ENCODE data around the gene SLX4IP. TPM values are rescaled to one million over a fixed set of nuclear protein-coding genes. Genes with fewer than 3 reads are reported as not detected.

The SLX4IP gene
- total and polyA plus RNA-seq, 2 donors (not counting 1 experiment from before 2014, with no cell fraction given) = 1.9 to 8.1 TPM

DNA sequence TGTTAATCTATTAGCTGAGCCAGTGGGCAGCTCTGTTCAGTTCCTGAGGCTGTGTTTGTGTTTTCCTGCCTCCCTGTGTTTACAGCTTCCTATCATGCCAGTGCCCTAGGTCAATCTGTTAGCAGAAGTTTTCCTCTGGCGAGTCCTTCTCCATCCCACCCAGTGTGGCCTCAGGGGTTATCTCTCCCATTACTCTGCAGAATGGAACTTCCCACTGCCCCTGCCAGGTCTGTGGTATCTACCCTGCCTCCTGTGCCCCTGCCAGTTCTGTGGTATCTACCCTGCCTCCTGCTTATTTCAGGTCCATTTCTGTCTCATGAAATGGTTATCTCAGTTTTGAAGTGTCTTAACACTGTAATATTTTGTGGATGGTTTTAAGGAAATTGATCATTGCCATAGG lies 63.1 kb downstream of the SLX4IP start:
- H2AFZ ChIP-seq (ENCODE audit: low read length) = no peak overlapping the region
- no peak overlapping the region for H3K4me2 ChIP-seq (ENCODE audit: extremely low read depth, insufficient read depth, low read length)
- H3K9me3 ChIP-seq (ENCODE audit: control insufficient read depth, insufficient read depth, low read depth, low read length) = no peaks in the 10 kb centered on the region
- H4K20me1 ChIP-seq (ENCODE audit: control insufficient read depth, extremely low read depth, insufficient read depth, low read length) = no peaks in the 10 kb centered on the region
- H3K4me1 ChIP-seq (ENCODE audit: control insufficient read depth, extremely low read depth, insufficient read depth, low read length) = no peaks in the 10 kb centered on the region
- TF ChIP-seq EZH2 (IDR thresholded peaks at IDR 0.05; ENCODE audit: low read length, missing control alignments) = no peak
- TF ChIP-seq, protein P1, sequence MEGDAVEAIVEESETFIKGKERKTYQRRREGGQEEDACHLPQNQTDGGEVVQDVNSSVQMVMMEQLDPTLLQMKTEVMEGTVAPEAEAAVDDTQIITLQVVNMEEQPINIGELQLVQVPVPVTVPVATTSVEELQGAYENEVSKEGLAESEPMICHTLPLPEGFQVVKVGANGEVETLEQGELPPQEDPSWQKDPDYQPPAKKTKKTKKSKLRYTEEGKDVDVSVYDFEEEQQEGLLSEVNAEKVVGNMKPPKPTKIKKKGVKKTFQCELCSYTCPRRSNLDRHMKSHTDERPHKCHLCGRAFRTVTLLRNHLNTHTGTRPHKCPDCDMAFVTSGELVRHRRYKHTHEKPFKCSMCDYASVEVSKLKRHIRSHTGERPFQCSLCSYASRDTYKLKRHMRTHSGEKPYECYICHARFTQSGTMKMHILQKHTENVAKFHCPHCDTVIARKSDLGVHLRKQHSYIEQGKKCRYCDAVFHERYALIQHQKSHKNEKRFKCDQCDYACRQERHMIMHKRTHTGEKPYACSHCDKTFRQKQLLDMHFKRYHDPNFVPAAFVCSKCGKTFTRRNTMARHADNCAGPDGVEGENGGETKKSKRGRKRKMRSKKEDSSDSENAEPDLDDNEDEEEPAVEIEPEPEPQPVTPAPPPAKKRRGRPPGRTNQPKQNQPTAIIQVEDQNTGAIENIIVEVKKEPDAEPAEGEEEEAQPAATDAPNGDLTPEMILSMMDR (conservative IDR thresholded peaks at IDR 0.05 in 1 of 2, IDR thresholded peaks at IDR 0.05 in 1 of 2; ENCODE audit: low read depth in 1 of 2, low read length in 2 of 2) = no peak
- H3K4me3 ChIP-seq (replicated peaks in 1 of 4; ENCODE audit: control extremely low read depth in 1 of 4, insufficient read depth in 1 of 4, low read depth in 3 of 4, low read length in 4 of 4) = no peak overlapping the region
- H3K79me2 ChIP-seq (ENCODE audit: control insufficient read depth, insufficient read depth, low read length) = no peaks in the 10 kb centered on the region
- H3K9ac ChIP-seq (ENCODE audit: insufficient read depth, low read length) = no peak overlapping the region
- no peak overlapping the region for H3K27ac ChIP-seq (ENCODE audit: insufficient read depth, low read length)
- H3K27me3 ChIP-seq (ENCODE audit: control insufficient read depth, insufficient read depth, low read length) = no peaks in the 10 kb centered on the region
- no peaks in the 10 kb centered on the region for H3K36me3 ChIP-seq (ENCODE audit: control insufficient read depth, insufficient read depth, low read length)
- DNase-seq (ENCODE audit: low read depth in 2 of 2) = no peak

DNA sequence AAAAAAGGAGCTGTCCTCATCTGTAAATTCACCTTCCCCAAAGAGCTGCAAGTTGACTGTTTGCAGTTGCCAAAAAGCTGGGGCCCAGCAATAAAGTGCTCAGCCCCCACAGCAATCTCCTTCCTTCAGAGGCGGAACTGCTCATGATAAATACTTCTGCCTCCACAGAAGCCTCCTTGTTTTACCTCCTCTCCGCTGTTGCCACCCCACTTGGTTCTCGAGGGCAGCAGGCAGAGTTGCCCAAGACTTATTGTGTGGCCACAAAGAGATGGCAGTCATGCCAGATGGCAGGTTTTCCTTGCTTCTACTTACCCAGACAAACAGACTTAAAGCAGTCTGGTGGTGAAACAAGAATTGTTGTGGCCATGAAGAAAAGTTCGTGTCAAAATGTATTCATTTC lies 66.3 kb downstream of the SLX4IP start:
- Histone ChIP-seq H3K9ac (ENCODE audit: insufficient read depth, low read length) (no peak overlapping the region), H3K36me3 (ENCODE audit: control insufficient read depth, insufficient read depth, low read length) (no peaks in the 10 kb centered on the region), H3K79me2 (ENCODE audit: control insufficient read depth, insufficient read depth, low read length) (no peaks in the 10 kb centered on the region), H3K4me1 (ENCODE audit: control insufficient read depth, extremely low read depth, insufficient read depth, low read length) (no peaks in the 10 kb centered on the region), H3K4me3 (replicated peaks in 1 of 4; ENCODE audit: control extremely low read depth in 1 of 4, insufficient read depth in 1 of 4, low read depth in 3 of 4, low read length in 4 of 4) (no peak overlapping the region), H3K27ac (ENCODE audit: insufficient read depth, low read length) (no peak overlapping the region), H3K27me3 (ENCODE audit: control insufficient read depth, insufficient read depth, low read length) (no peaks in the 10 kb centered on the region), H3K9me3 (ENCODE audit: control insufficient read depth, insufficient read depth, low read depth, low read length) (no peaks in the 10 kb centered on the region), H2AFZ (ENCODE audit: low read length) (no peak overlapping the region), H4K20me1 (ENCODE audit: control insufficient read depth, extremely low read depth, insufficient read depth, low read length) (no peaks in the 10 kb centered on the region), H3K4me2 (ENCODE audit: extremely low read depth, insufficient read depth, low read length) (peak overlapping the region; percentile 9)
- DNase-seq (ENCODE audit: low read depth in 2 of 2) = peak in 1 of 2 donors; percentile 41
- no peak for TF ChIP-seq EZH2 (IDR thresholded peaks at IDR 0.05; ENCODE audit: low read length, missing control alignments)
- TF ChIP-seq, protein P1 (conservative IDR thresholded peaks at IDR 0.05 in 1 of 2, IDR thresholded peaks at IDR 0.05 in 1 of 2; ENCODE audit: low read depth in 1 of 2, low read length in 2 of 2) = no peak

DNA sequence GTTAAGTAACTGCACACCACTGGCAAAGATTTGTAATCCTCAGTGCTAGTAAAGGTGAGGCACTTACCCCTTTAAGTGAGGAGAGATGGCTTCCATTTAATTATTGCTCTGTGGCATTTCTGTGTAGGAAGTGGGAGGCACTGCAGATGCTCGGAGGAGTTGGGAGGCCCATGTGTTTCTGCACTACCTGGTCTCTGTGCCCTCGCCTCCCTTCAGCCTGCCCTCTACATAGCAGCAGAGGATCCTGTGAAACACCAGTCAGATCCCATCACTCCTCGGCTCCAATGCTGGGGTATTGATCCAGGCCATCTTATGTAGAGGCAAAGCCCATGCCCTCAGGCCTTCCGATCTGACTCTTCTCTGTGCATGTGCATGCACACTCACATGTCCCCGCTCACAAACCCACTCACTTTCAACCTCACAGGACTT lies 67.0 kb downstream of the SLX4IP start:
- Histone ChIP-seq H3K9me3 (ENCODE audit: control insufficient read depth, insufficient read depth, low read depth, low read length) (no peaks in the 10 kb centered on the region), H3K36me3 (ENCODE audit: control insufficient read depth, insufficient read depth, low read length) (no peaks in the 10 kb centered on the region), H3K9ac (ENCODE audit: insufficient read depth, low read length) (no peak overlapping the region), H3K4me3 (replicated peaks in 1 of 4; ENCODE audit: control extremely low read depth in 1 of 4, insufficient read depth in 1 of 4, low read depth in 3 of 4, low read length in 4 of 4) (no peak overlapping the region), H3K27ac (ENCODE audit: insufficient read depth, low read length) (no peak overlapping the region), H3K4me1 (ENCODE audit: control insufficient read depth, extremely low read depth, insufficient read depth, low read length) (no peaks in the 10 kb centered on the region), H3K27me3 (ENCODE audit: control insufficient read depth, insufficient read depth, low read length) (no peaks in the 10 kb centered on the region), H2AFZ (ENCODE audit: low read length) (no peak overlapping the region), H4K20me1 (ENCODE audit: control insufficient read depth, extremely low read depth, insufficient read depth, low read length) (no peaks in the 10 kb centered on the region), H3K4me2 (ENCODE audit: extremely low read depth, insufficient read depth, low read length) (no peak overlapping the region), H3K79me2 (ENCODE audit: control insufficient read depth, insufficient read depth, low read length) (no peaks in the 10 kb centered on the region)
- TF ChIP-seq, protein P1 (conservative IDR thresholded peaks at IDR 0.05 in 1 of 2, IDR thresholded peaks at IDR 0.05 in 1 of 2; ENCODE audit: low read depth in 1 of 2, low read length in 2 of 2) = no peak
- no peak for TF ChIP-seq EZH2 (IDR thresholded peaks at IDR 0.05; ENCODE audit: low read length, missing control alignments)
- no peak for DNase-seq (ENCODE audit: low read depth in 2 of 2)
